Adrenal gland (tissue), 5 donors: Measurements from ENCODE around the gene GAMT.
A peak's percentile ranks its signal among the peaks of the same experiment; 100 is the strongest.

ENCODE experiments used
- CTCF ChIP-seq, 6 experiments: fragments of 450-650 bp in 4 of 6; fragments of 200-600 bp in 2 of 6; sonication (generic) in 1 of 6; IDR thresholded peaks; 1 replicate in 5 of 6; 2 replicates in 1 of 6; pipeline versions ENCODE4 v1.5.1 to v1.8.0; 2016 to 2021; ENCODE audit warnings: antibody characterized with exemption in 6 of 6, mild to moderate bottlenecking in 2 of 6, moderate library complexity in 1 of 6
- POLR2A ChIP-seq, 2 donors: fragments of 450-650 bp; IDR thresholded peaks; one replicate each; pipeline ENCODE4 v1.6.1; 2017; ENCODE audit warnings: antibody characterized with exemption in 2 of 2, mild to moderate bottlenecking in 2 of 2, moderate library complexity in 1 of 2
- donor health status: DM: no; HTN: no; CAD: no.

GRCh38 chr19:1408300-1409203 lies 7.2 kb upstream of the GAMT start:
- TF ChIP-seq POLR2A (IDR thresholded peaks at IDR 0.05) (peak; percentile 16 to 78), CTCF (IDR thresholded peaks at IDR 0.05) (no peak)
